ENCODE data around the gene PRKD1.

GRCh38 chr14:29800961-29801360 lies 126.7 kb downstream of the PRKD1 start:
- TF ChIP-seq, protein P1, sequence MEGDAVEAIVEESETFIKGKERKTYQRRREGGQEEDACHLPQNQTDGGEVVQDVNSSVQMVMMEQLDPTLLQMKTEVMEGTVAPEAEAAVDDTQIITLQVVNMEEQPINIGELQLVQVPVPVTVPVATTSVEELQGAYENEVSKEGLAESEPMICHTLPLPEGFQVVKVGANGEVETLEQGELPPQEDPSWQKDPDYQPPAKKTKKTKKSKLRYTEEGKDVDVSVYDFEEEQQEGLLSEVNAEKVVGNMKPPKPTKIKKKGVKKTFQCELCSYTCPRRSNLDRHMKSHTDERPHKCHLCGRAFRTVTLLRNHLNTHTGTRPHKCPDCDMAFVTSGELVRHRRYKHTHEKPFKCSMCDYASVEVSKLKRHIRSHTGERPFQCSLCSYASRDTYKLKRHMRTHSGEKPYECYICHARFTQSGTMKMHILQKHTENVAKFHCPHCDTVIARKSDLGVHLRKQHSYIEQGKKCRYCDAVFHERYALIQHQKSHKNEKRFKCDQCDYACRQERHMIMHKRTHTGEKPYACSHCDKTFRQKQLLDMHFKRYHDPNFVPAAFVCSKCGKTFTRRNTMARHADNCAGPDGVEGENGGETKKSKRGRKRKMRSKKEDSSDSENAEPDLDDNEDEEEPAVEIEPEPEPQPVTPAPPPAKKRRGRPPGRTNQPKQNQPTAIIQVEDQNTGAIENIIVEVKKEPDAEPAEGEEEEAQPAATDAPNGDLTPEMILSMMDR (conservative IDR thresholded peaks at IDR 0.05; ENCODE audit: low read depth, low read length): no peak
- no peak for TF ChIP-seq EZH2 (IDR thresholded peaks at IDR 0.05; ENCODE audit: low read length, unreplicated experiment)
